K562 (cell line): ENCODE measurements around the gene ZNF22.

Experiments used
- CTCF ChIP-seq, 3 experiments: IDR thresholded peaks in 2 of 3; conservative IDR thresholded peaks in 1 of 3; 2 replicates each; pipeline ENCODE4 v1.5.1; 2011 to 2012; ENCODE audit warnings: low read length in 3 of 3, mild to moderate bottlenecking in 3 of 3, control low read depth in 2 of 3, improper control_type of control experiment in 1 of 3, inconsistent platforms in 1 of 3, low read depth in 1 of 3, mixed read lengths in 1 of 3, moderate library complexity in 1 of 3; ENCODE audit not compliant: insufficient read depth in 2 of 3
- POLR2AphosphoS5 ChIP-seq: IDR thresholded peaks from 2 replicates; pipeline ENCODE4 v1.6.1; 2011; ENCODE audit warnings: mild to moderate bottlenecking, low read depth, low read length, moderate library complexity; ENCODE audit not compliant: control insufficient read depth, insufficient read depth
- RFX5 ChIP-seq: IDR thresholded peaks from 2 replicates; pipeline ENCODE4 v1.6.1; 2011; ENCODE audit warnings: low read depth, mild to moderate bottlenecking, improper control_type of control experiment, low read length
- TEAD4 ChIP-seq, 2 experiments: sonication (generic) in 1 of 2; formaldehyde crosslinking in 1 of 2; IDR thresholded peaks; 2 replicates each; pipeline versions ENCODE4 v1.6.1 to v1.8.0; 2012 to 2022; ENCODE audit warnings: borderline replicate concordance in 1 of 2, inconsistent platforms in 1 of 2, low read length in 1 of 2, mild to moderate bottlenecking in 1 of 2, missing genetic modification reagents in 1 of 2

- no peak for TF ChIP-seq TEAD4 (IDR thresholded peaks at IDR 0.05; ENCODE audit: low read length)
- no peak for TF ChIP-seq TEAD4 (CRISPR knock-in tag; IDR thresholded peaks at IDR 0.05; ENCODE audit: borderline replicate concordance)
- TF ChIP-seq POLR2AphosphoS5: no peak
- no peak for TF ChIP-seq RFX5
- no peak for TF ChIP-seq CTCF (IDR thresholded peaks at IDR 0.05 in 2 of 3, conservative IDR thresholded peaks at IDR 0.05 in 1 of 3; ENCODE audit: insufficient read depth in 2 of 3, low read depth in 1 of 3, low read length in 3 of 3)
Observed at GRCh38 chr10:44994752-44995530, 5.8 kb upstream of the ZNF22 start.
